CD4-positive, alpha-beta T cell treated with Interleukin-4 for 4 hours (primary cell): Measurements from ENCODE around the gene MGAT4C.
"Not testable (repeated sequence)": the region's sequence is repeated elsewhere in the genome, so short reads cannot be mapped to it uniquely, and the experiment has no call there.

Source experiments
- DNase-seq: peaks from one replicate; pipeline ENCODE4 v3.0.0-alpha.2; 2020

The MGAT4C gene

DNA sequence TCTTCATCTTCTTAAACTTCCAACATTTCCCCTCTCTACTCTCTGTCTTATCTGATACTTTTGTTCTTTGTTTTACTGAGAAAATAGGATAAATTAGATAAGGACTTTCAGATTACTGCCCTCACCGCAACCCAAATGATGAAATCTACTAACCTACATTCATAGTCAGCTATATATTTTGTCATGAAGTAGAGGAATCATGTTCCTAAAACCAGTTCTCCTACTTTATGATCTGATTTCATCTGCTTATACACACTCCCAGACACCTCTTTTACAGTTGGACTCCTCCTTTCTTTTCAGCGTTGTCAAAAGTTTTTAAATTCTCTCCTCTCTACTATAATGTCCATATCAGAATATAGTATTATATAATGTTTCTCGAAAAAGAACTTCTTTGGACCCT lies 29.7 kb downstream of the MGAT4C start:
- DNase-seq: no peak

DNA sequence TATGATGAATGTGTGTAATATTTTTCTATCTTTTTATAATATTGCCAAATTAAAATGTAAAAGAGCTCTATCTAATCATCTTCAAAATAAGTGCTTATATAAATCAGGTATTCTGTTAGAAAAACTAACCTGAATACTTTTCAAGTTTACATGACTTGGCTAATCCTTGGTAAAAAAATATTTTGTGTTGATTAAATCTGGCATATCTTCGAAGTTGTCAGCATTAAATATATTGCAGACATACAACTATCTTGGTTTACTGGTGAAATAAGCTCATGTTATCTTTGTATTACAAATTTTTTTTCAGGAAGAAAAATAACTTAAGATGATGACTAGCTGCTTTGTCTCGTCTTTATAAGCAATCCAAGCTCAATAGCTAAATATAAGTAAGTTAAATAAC lies 39.6 kb downstream of the MGAT4C start:
- DNase-seq: no peak

DNA sequence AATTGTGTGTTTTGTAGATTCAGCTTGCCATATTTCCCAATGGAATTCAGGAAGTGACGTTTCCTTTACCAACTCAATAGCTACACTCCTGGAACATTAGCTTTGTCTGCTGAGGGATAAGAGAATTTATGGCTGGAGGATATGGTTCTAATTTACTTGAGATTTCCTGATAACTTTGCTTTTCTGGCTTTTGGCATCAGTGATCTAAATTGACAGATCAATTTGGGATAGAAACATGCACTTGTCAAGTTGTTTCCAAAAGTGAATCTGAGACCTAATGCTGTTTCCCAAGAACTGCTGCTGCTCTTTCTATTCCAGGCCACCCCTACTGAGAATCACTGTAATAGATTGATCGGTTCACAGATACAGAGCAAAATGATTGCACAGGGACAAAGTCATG lies 43.2 kb downstream of the MGAT4C start:
- no peak for DNase-seq

DNA sequence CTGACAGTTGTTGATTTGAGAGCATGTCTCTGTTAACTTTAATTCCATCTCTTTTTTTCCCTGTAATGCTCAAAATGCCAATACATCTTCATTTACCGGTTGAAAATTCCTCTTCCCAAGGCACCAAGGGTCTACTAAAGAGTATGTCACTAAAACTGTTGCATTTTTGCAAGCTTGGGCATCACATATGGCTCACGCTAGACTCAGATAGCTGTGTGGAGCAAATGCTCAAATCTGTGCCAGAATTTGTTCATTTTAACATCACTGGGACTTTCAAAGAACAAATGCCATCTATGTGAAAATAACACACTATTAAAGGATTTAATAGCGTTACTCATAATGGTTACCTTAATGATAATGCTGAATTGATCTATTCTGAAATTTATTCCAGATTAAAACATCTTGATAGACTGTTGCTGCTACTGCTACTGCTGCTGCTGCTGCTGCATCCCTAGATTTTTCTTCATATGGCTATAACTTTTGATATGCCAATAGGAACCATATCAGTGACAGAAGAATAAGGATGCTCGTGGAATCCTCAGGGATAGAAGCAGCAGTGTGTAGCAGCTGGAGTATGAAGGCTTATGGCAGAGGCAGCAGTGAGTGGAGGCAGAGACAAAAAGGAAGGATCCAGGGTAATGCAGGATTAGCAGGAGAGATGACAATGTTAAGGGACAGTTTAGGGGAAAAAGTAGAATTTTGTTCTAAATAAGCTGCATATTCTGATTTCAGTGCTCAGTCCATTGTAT lies 57.3 kb downstream of the MGAT4C start:
- no peak for DNase-seq

DNA sequence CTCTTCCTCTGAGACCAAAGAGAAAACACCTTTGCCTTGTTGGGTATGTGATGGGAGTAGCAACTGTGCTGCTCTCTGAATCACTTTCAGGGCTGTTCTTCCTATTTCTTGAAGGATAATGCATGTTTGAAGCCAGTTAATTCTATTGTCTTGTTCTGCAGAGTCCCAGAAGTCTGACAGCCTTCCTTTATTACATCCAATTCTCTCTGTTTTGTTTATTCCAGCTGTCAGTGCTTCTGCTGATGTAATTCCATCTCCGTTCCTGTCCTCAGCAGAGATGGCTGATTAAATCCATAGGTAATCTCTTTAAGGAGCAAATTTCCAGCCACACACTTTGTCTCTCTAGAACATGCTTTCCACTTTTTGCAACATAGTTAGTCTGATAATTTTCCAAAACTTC lies 59.7 kb downstream of the MGAT4C start:
- DNase-seq: no peak

DNA sequence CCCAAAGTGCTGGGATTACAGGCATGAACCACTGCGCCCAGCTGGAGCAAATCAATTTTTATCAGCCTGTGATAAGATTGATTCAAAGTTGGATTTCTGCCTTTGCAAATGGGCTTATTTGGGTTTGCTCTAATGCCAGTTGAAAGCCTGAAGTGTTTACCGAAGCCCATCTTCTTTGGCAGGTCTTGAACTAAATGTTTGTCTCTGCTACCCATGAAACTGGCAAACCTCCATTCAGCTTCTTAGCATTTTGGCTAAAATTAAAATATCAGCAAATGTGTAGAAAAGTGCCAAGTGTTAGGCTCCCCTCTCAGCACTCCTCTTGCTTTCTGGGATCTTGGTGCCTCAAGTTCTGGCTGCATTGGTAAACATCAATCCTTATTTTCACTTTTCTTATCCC lies 61.5 kb downstream of the MGAT4C start:
- DNase-seq: no peak

DNA sequence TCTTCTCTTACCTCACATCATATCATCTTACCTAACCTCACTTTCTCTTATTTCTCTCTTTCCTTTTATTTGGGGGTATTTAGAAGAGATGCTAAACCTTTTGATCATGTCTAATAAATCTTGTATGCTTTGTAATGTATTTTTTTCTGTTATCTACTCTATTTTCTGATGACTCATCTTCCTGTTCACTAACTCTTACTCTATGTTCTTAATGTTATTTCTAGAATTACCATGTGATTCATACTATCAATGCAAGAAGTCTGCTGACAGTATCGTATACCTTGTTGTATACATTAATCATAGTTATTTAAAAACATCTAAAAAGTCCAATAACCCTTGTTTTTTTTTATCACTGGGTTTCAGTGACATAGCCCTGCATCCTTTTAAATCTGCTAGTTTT lies 62.3 kb downstream of the MGAT4C start:
- no peak for DNase-seq

DNA sequence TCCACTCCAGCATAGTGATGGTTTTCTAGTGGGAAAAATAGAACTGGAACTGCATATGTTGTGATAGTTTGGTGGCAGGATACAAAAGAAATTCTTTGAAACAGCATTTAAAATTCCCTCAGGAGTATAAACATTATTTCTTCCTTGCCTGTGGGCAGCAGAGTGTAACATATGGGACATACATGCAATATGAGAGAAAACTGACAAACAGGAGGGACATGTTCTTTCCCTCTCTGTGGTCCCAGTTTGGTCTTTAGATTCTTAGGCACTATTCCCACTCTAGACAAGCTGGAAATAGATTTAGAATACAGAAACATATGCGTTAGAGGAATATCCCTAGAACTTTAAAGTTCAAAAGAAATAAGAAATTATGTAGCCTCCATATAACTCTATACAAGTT lies 68.0 kb downstream of the MGAT4C start:
- no peak for DNase-seq

DNA sequence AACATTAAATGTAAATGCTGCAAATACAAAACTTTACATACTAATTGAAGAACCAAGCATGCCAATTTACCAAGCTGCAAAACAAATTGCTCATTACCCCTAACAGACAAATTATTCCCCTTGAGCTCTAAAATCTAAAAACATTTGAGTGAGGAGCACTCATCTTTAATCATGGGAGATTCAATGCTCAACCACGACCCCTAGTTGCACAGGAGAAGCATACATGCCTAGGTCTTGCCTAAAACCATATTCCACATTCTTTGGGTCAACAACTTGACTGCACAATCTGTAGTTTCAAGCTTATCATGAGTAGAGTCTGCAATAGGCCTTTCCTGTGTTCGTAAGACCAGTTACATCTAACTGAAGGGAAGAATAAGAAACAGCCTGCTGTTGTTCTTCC lies 69.7 kb downstream of the MGAT4C start:
- no peak for DNase-seq

DNA sequence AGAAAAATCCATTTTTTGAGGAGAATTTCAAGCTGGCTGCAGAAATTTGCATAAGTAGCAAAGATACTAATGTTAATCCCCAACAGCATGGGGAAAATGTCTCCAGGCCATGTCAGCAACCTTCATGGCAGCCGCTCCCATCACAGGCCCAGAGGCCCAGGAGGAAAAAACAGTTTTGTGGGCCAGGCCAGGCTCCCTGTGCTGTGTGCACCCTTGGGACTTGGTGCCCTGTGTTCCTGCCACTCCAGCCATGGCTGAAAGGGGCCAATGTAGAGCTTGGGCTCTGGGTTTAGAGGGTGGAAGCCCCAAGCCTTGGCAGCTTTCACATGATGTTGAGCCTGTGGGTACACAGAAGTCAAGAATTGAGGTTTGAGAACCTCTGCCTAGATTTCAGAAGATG lies 76.3 kb downstream of the MGAT4C start:
- no peak for DNase-seq

DNA sequence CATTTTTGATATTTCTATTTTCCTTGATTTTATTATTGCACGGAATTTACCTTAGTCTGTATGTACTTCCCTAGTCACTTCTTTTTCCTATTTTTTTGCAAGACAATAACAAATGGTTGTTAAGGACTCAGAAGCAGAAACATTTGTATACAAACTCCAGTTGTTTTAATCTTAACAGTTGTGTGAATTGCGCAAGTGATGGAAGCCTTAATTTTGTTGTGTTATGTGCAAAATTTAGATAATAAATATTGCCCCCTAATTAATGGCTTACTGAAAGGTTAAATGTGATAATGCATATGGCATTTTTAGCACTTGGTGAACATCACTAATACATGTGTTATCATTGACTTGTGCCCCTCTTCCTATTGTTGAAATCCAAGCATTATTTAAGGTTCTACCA lies 82.0 kb downstream of the MGAT4C start:
- no peak for DNase-seq

DNA sequence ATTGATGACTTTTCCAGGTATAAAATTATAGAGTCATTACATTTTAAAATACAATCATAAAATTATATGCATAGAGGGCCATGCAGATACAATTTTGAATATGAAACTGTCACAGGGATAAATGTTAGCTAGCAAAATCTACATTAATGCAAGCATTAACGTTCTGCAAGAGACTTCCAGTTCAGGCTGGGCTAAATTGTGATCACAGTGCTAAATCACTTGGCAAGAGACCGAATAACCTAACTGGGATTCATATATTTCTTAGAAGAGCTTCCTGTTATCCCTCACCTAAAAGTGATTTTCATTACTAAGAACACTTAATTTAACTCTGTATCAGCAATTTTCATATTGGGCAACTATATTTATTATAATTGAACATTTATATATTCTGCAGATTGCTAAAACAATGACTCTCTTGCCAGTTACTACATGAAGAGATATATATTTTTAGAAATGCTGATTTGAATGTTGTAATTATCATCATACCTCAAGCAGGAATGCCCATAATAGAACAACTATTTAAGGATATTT lies 83.2 kb downstream of the MGAT4C start:
- DNase-seq: no peak

DNA sequence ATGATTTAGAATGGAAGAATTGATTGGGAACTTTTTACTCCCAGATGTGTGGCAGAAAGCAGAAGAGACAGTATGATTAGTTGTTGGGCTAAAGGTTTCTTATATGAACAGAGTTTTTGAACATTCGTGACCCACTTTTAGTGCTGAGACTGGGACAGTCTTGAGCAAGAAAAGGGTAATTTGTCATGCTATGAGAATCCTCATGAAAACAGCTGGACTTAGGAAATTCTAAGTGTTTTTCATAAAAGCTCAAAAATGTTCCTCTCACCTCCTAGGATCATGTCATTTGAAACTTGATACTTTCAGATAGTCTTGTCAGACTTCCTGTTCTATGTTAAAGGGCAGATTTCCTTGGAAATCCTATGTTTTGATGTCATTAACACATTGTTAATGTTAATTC lies 86.1 kb downstream of the MGAT4C start:
- DNase-seq: no peak

DNA sequence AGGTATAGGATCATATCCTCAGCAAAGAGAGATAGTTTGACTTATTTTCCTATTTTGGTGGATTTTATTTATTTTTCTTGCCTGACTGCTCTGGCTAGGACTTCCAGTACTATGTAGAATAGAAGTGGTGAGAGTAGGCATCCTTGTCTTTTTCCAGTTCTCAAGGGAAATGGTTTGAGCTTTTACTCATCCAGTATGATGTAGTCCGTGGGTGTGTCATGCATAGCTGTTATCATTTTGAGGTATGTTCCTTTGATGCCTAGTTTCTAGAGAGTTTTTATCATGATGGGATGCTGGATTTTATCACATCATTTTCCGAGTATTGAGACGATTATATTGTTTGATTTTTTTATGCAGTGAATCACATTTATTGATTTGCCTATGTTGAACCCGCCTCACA lies 97.2 kb downstream of the MGAT4C start:
- DNase-seq: no peak

DNA sequence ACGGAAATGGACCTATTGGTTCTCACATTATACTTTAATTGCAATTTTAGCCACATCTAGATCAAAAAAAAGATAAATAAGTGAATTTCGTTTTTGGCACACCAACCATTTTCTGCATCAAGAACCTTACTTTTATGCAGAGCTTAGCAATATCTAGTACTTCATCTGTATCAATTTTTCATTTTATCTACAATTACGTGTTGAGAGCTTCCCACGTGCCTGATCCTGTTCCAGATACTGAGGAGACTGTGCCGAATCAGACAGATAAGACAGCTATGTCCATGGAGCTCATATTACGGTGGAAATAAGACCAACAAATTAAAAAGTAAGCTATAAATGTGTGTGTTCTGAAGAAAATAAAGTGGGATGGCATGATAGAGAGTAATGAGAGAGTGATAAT lies 101.6 kb downstream of the MGAT4C start:
- no peak for DNase-seq

DNA sequence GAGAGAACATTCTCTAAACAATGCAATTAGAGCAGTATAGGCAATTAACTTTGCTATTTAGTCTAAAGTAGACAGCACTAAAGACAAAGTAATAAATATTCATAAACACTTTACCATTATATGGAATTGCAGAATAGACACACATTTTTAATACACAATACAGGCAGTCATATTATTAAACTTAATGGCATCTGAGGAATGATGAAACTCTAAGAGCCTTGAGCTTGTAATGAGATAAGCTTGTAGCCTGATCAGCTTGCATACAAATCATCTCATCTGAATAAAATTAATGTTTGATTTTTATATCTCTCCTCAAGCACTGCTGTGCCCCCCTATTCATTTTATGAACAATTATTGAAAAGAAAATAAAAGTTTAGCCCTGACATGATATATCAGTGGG lies 107.6 kb downstream of the MGAT4C start:
- DNase-seq: no peak

DNA sequence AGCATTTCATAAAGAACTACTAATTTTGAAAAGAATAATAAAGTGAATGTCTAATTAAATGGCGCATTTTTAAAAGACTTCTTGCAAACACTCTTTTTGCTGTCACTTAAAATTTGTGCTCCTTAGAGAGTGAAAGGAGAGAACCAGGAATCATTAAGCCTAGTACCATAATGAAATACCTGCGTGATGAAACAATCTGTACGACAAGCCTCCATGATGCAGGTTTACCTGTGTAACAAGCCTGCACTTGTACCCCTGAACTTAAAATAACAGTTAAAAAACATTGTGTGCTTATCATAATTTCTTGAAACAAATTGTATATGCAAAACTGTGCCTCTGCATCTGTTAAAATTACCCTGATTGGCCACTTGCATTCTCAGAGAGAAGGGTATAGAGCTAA lies 108.1 kb downstream of the MGAT4C start:
- DNase-seq: no peak

DNA sequence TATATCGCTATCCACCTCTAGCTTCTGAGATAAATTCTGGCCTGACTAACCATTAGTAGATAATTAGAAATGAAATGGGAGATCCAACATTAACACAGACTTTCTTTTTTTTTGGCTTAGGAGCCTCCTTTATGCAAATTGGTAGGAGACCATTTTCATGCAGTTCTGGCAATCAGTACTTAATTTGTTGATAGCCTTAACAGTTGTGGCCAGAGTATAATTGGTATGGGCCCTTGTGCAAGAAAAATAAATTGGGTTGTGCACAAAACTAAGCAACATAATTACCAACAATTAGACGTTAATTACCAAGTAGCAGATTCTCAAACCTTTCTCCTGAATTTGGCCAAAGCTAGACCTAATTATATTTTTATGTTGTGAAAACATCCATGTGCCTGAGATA lies 111.0 kb downstream of the MGAT4C start:
- no peak for DNase-seq

DNA sequence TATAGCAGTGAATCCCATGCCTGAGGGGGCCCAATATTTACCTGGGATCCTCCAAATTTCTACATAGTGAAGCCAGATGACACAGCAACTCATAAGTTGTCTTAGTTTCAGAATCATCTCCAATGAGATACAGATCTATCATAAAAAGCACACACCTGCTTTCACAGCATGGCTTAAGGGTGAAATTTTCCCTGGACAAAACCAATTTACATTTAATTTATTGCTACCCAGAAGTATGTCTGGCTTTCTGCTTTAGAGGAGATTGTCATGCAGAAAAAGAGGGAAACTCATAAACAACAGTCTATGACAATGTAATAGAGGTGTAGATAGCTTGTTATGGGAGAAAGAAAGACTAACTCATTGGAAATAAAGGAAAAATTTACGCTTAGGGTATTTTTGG lies 113.0 kb downstream of the MGAT4C start:
- no peak for DNase-seq

DNA sequence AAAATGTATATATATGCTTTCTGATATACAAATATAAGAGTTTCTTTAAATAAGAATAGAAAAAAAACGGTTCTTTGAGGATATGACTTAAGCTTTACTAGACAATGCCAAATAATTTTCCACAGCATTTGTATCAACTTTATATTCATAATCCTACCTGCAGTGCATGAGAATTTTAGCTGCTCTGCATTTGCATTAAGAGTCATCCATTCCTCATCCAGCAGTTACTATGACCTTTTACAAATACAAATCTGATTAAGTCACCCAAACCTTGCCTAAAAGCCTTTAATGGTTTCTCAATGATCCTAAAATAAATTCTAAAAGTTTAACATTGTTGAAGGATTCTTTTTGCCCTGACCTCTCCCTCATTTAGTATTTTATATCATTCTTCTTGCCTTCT lies 116.5 kb downstream of the MGAT4C start:
- no peak for DNase-seq

DNA sequence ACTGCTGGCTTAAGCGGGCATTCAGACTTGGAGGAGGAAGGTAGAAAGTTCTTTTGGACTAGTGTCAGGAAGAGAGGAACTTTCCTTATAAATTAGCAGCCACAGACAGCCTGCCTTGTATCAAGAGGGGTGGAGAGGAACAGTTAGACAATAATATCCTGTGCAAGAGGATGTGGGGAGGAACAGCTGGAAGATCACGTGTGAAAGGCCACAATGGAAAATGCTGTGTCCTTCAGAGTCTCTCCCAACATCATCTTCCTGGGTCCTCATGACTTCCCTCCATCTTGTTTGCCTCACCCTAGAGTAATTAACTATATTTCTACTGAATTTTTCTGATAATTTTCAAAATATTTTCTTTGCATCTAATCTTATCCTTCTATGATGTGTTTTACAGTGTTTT lies 117.4 kb downstream of the MGAT4C start:
- no peak for DNase-seq

DNA sequence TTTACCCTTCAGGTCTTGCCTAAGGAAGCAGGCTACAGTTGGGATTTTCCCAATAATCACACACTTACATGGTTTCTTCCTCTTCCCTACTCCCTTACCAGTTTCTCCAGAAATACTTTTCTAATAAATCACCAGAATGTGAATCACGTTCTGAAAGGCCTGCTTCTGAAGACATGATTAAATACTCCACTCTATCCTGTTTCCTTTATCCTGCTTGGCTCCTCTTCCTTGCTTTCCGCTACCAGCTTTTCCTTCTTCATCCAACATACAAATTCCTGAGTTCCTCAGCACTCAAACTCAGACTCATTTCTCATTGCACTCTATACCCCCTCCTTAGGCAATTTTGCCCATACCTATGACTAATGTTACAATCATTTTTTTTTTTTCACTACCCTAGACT lies 118.3 kb downstream of the MGAT4C start:
- DNase-seq: no peak

DNA sequence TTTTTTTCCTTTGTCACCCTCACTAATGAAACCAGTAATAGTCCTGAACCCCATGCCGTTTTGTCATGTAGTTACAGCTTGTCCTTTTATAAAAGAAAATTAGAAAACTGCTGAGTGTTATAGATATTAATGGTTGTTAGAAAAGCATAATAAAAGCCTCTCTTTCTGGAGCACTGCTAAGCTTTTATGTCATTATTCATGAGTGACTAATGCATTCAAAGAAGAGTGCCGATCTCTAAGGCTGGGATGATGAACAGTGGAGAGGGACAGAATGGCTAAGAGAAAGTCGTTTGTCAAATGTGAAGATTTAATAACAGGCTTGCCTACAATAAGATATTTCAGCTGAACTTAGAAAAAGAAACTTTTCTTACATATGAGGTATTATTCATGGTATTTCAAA lies 121.6 kb downstream of the MGAT4C start:
- DNase-seq: no peak

DNA sequence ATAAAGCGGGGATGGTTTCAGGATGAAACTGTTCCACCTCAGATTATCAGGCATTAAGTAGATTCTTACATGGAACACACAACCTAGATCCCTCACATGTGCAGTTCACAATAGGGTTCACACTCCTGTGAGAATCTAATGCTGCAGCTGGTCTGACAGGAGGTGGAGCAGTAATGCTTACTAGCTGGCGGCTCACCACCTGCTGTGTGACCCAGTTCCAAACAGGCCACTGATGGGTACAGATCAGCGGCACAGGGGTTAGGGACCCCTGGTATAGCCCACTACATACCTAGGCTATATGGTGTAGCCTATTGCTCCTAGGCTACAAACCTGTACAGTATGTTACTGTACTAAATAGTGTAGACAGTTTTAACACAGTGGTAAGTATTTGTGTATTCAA lies 129.3 kb downstream of the MGAT4C start:
- DNase-seq: not testable (repeated sequence)

DNA sequence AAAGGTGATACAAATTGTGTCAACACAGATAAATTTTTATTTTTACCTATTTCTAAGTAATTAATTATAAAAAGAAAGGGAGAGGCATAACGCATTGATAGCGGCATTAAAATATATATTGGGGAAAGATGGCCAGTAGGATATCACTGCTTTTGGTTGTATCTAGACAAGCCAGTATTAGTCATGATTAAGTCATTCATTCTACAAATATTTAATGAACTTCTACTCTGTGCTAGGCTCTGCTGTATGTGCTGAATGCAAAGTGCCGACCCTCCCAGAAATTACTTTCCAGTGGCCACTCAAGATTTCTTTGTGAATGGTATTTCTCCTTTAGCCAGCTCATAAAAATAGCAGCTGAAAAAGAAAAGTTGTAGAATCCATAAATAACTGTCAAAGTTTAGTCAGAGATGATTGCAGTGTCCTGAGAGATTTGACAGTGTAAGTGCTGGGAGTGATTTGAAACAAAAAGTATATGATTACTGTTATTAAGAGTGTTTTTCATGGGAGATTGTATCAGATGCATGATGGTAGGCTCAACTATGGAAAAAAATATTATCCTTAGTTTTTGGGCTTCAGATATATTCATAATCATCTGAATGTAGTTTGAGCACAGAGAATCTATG lies 133.2 kb downstream of the MGAT4C start:
- no peak for DNase-seq
